Heart right ventricle (tissue), 12 donors: ENCODE results near the gene PTCD2. TPM values are rescaled to one million over a fixed set of nuclear protein-coding genes. Genes with fewer than 3 reads are reported as not detected.

Experiments used
- polyA plus RNA-seq, 2 donors: library from polyadenylated mRNA; stranded (reverse); fragments of 200-250 nt; gene quantifications; one replicate each; pipeline ENCODE4 v1.2.3, GENCODE V29; 2013
- total RNA-seq, 10 donors: library from RNA; stranded (reverse); fragmentation: NEBNext Ultra II Directional in 3 of 10; extraction: Animal tissue kit (Norgen Biotek cat#: 25700) in 3 of 10; gene quantifications; one replicate each; pipeline versions ENCODE4 v1.2.1 to v1.2.4, GENCODE V29; 2021 to 2023
- donor health status: ischemic (EF 13 %, LVEDD 7.1; RV severe dilation, severe dysfunction).
- donor health status: healthy with polysubstance abuse.
- donor health status: DM: no; HTN: yes; CAD: no.
- donor health status: DM: no; HTN: no; CAD: no.
- donor health status: ischemic (EF 25% LVEDD 6.9; RV normal size, moderate dysfunction).
- donor health status: ischemic (EF 25% LVEDD 5.7; RV mildly dilated, moderate dysfunction).
- donor health status: healthy.
- donor health status: nonischemic (EF 11% LVEDD 7.7; RV severe dilation, severe dysfunction).
- donor health status: DM: yes; HTN: yes; CAD: no.
- donor health status: PGD.
- donor health status: ischemic (EF 29% LVEDD 5.4; RV normal size, mild dysfunction).
- donor health status: nonischemic (EF 23%, LVEDD 6.1; RV moderate dilation, normal function).

The PTCD2 gene
- total and polyA plus RNA-seq, 12 donors, result 1.8 to 28.9 (median 20.5) TPM

Other genes starting within 250 kb of the PTCD2 start
- 100 to 1,000 TPM in 5 of 10 donors, 10 to 100 TPM in 5; 61.2 to 154 (median 104) TPM for gene MAP1B, start 212.9 kb upstream of the PTCD2 start, total RNA-seq
- gene MAP1B, start 212.9 kb upstream of the PTCD2 start, polyA plus RNA-seq, result 10 to 100 TPM; 13.1 to 36.9 TPM
- 10 to 100 TPM; 55.7 to 91.8 (median 79.2) TPM for gene MRPS27, start 133 bp upstream of the PTCD2 start, total RNA-seq
- gene MRPS27, start 133 bp upstream of the PTCD2 start, polyA plus RNA-seq, result 10 to 100 TPM; 20.8 to 42.9 TPM
- 10 to 100 TPM in 2 of 10 donors, 1 to 10 TPM in 8; 3.8 to 10.5 (median 5.4) TPM for gene ZNF366, start 187.0 kb downstream of the PTCD2 start, total RNA-seq
- gene ZNF366, start 187.0 kb downstream of the PTCD2 start, polyA plus RNA-seq, result 1 to 10 TPM; 1.7 to 2.5 TPM